T-cell (primary cell): ENCODE results near the gene APCDD1. TPM values are rescaled to one million over a fixed set of nuclear protein-coding genes. Genes with fewer than 3 reads are reported as not detected.
A peak's percentile ranks its signal among the peaks of the same experiment; 100 is the strongest.

Experiments used
- ATAC-seq, 4 experiments: fragments of 200-7000 bp in 3 of 4; fragments of 150-1000 bp in 1 of 4; cut with Tn5 transposase; replicated peaks in 1 of 4; 1 replicate in 3 of 4; 2 replicates in 1 of 4; pipeline ENCODE4 v1.10.0; 2021; ENCODE audit warnings: moderate library complexity in 3 of 4, mild to moderate bottlenecking in 2 of 4, moderate number of reproducible peaks in 1 of 4
- CTCF ChIA-PET, 2 donors: fragments of 300-600 bp; sonication (Branson Sonifier 250); formaldehyde crosslinking; loops; one replicate each; lab custom pipeline; 2022; ENCODE audit warnings: antibody characterized with exemption in 2 of 2; lab: Charles Lee
- POLR2A ChIA-PET, 2 donors: fragments of 300-600 bp; sonication (Branson Sonifier 250); formaldehyde crosslinking; loops; one replicate each; lab custom pipeline; 2022; ENCODE audit warnings: antibody characterized with exemption in 2 of 2; lab: Charles Lee
- DNase-seq, 35 experiments: peaks; one replicate each; pipeline versions ENCODE4 v3.0.0 to v3.0.0-alpha.2; 2013 to 2023
- H3K27ac ChIP-seq: one replicate; pipeline ENCODE4 v1.5.1; 2013; ENCODE audit warnings: low read length
- H3K27me3 ChIP-seq, 2 experiments: replicated peaks in 1 of 2; 1 replicate in 1 of 2; 2 replicates in 1 of 2; pipeline versions ENCODE4 v1.6.1 to v1.7.0; 2013; ENCODE audit warnings: low read length in 1 of 2, mixed read lengths in 1 of 2; ENCODE audit not compliant: control insufficient read depth in 2 of 2, insufficient read depth in 2 of 2; ENCODE audit errors: extremely low read depth in 1 of 2
- H3K36me3 ChIP-seq, 2 donors: 1 replicate in 1 of 2; 2 replicates in 1 of 2; pipeline versions ENCODE4 v1.6.1 to v1.7.0; 2013; ENCODE audit warnings: low read length in 1 of 2; ENCODE audit not compliant: control insufficient read depth in 2 of 2, insufficient read depth in 1 of 2; ENCODE audit errors: extremely low read depth in 1 of 2
- H3K4me1 ChIP-seq, 2 experiments: 1 replicate in 1 of 2; 2 replicates in 1 of 2; pipeline versions ENCODE4 v1.6.1 to v1.7.0; 2013; ENCODE audit warnings: low read length in 2 of 2, mixed read lengths in 1 of 2; ENCODE audit not compliant: insufficient read depth in 2 of 2, control insufficient read depth in 1 of 2; ENCODE audit errors: extremely low read depth in 1 of 2
- H3K4me3 ChIP-seq, 2 donors: 1 replicate in 1 of 2; 2 replicates in 1 of 2; pipeline versions ENCODE4 v1.5.1 to v1.7.0; 2013; ENCODE audit warnings: mild to moderate bottlenecking in 2 of 2, low read length in 1 of 2, moderate library complexity in 1 of 2; ENCODE audit not compliant: control insufficient read depth in 1 of 2; ENCODE audit errors: extremely low read depth in 1 of 2
- H3K9me3 ChIP-seq: 2 replicates; pipeline ENCODE4 v1.7.0; 2013
- H3K27ac Mint-ChIP-seq, 2 donors: one replicate each; pipeline ENCODE4 v1.8.0; 2020 to 2021; ENCODE audit warnings: mild to moderate bottlenecking in 2 of 2, mixed read lengths in 2 of 2
- H3K27me3 Mint-ChIP-seq, 2 donors: one replicate each; pipeline ENCODE4 v1.8.0; 2021 to 2022; ENCODE audit warnings: mixed read lengths in 2 of 2
- H3K36me3 Mint-ChIP-seq: one replicate; pipeline ENCODE4 v1.8.0; 2021; ENCODE audit warnings: mixed read lengths
- H3K4me1 Mint-ChIP-seq, 3 donors: one replicate each; pipeline ENCODE4 v1.8.0; 2020 to 2022; ENCODE audit warnings: mixed read lengths in 3 of 3, mild to moderate bottlenecking in 1 of 3
- H3K4me3 Mint-ChIP-seq, 3 donors: one replicate each; pipeline ENCODE4 v1.8.0; 2020 to 2022; ENCODE audit warnings: mild to moderate bottlenecking in 3 of 3, mixed read lengths in 3 of 3, moderate library complexity in 3 of 3
- H3K9me3 Mint-ChIP-seq, 3 donors: one replicate each; pipeline ENCODE4 v1.8.0; 2020 to 2022; ENCODE audit warnings: mixed read lengths in 3 of 3
- WGBS: methylation state at CpG from one replicate; pipeline ENCODE4 v1.1.5; 2013; ENCODE audit warnings: missing lambda C conversion rate; ENCODE audit not compliant: insufficient coverage; 5-methylcytosine and 5-hydroxymethylcytosine counted together
- total RNA-seq, 35 experiments: library from RNA in 6 of 35; stranded (reverse) in 6 of 35; fragments of 120-200 nt in 1 of 35; gene quantifications; one replicate each; pipeline versions ENCODE4 v1.2.1 to v1.2.4 and lab custom pipeline; 2013 to 2026

The APCDD1 gene
- total RNA-seq, 5 donors from 2014 or later (not counting 1 experiment from before 2014, with no cell fraction given), result 0.32 to 0.62 (median 0.38) TPM; not detected in 2

GRCh38 chr18:10410472-10411308 is 43.7 kb upstream of the APCDD1 start:
- H3K27ac ChIP-seq, result no peak overlapping the region
- H3K4me1 ChIP-seq, result no peaks in the 10 kb centered on the region
- H3K27me3 ChIP-seq, result no peaks in the 10 kb centered on the region
- H3K36me3 Mint-ChIP-seq, result no peaks in the 10 kb centered on the region
- no peak overlapping the region for H3K27ac Mint-ChIP-seq
- H3K9me3 ChIP-seq, result no peaks in the 10 kb centered on the region
- H3K36me3 ChIP-seq, result no peaks in the 10 kb centered on the region
- ATAC-seq, result no peak
- DNase-seq, result no peak
- ChIA-PET POLR2A (no interaction called here), CTCF (no interaction called here)
- H3K27me3 Mint-ChIP-seq, result peaks cover 3 to 5% of the 10 kb centered on the region in 2 donors
- 75% methylated on average over 10 of the region's 11 CpGs for WGBS
- no peaks in the 10 kb centered on the region for H3K9me3 Mint-ChIP-seq
- H3K4me3 Mint-ChIP-seq, result no peak overlapping the region
- no peaks in the 10 kb centered on the region for H3K4me1 Mint-ChIP-seq
- no peak overlapping the region for H3K4me3 ChIP-seq

- H3K9me3 Mint-ChIP-seq, result no peaks in the 10 kb centered on the region
- no peaks in the 10 kb centered on the region for H3K36me3 Mint-ChIP-seq
- no peak overlapping the region for H3K4me3 Mint-ChIP-seq
- H3K27me3 Mint-ChIP-seq, result peaks cover 3 to 8% of the 10 kb centered on the region in 2 donors
- Histone ChIP-seq H3K9me3 (no peaks in the 10 kb centered on the region), H3K4me3 (no peak overlapping the region), H3K36me3 (no peaks in the 10 kb centered on the region), H3K4me1 (no peaks in the 10 kb centered on the region), H3K27ac (no peak overlapping the region), H3K27me3 (no peaks in the 10 kb centered on the region)
- ATAC-seq, result no peak
- ChIA-PET POLR2A (no interaction called here), CTCF (interaction anchor here in 1 of 2 donors (1.2 kb wide), 1 partner anchor 78 kb away, joined by 3 read pairs; no protein-coding TSS in a partner anchor)
- no peak overlapping the region for H3K27ac Mint-ChIP-seq
- no peak for DNase-seq
- no peaks in the 10 kb centered on the region for H3K4me1 Mint-ChIP-seq
- 100% methylated on average over 4 of the region's 5 CpGs for WGBS
Observed at GRCh38 chr18:10412933-10413332, 41.5 kb upstream of the APCDD1 start.

DNA sequence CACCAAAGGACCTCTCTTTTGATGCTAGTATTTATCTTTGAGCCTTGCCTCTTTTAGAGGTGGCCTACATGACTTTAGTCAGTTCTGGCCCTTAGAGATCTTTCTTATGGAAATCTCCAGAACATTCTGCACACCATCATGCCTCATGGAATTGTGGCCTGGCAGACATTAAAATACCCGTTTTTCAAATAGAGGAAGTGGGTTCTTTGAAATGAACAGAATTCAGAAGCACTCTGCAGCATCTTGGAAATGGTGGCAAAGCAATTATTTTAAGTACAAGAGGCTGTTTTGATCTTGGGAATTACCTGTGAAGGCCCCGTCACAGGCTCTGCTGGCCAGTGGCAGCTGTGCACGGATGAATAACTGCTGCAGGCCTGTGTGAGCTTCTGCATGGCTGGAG is 40.7 kb upstream of the APCDD1 start:
- DNase-seq, result no peak

DNA sequence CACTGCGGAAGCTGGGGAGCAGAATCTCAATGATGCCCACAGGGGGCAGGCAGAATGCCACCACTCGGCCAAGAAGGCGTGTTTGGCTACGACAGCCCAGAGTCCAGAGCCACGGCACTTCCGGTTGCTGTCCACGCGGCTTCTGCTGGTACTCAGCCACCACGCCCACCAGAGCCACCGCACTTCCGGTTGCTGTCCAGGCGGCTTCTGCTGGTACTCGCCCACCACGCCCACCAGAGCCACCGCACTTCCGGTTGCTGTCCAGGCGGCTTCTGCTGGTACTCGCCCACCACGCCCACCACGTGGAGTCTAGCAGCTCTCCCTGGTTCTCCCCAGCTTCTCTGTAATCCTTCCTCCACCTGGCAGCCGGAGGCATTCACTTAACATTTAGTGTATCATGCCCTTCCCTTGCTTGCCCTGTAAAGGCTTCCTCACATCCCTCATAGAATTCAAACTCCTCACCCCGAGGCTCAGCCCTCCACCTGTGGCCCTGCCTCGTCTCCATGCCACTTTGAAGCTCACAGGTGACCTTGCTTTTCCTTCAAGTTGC is 40.1 kb upstream of the APCDD1 start:
- CTCF ChIA-PET, result no interaction called here
- POLR2A ChIA-PET, result no interaction called here
- H3K9me3 Mint-ChIP-seq, result no peaks in the 10 kb centered on the region
- H3K27ac Mint-ChIP-seq, result peak overlapping the region in 1 of 2 donors; percentile 62
- no peak for DNase-seq
- Histone ChIP-seq H3K27ac (no peak overlapping the region), H3K36me3 (no peaks in the 10 kb centered on the region), H3K27me3 (no peaks in the 10 kb centered on the region), H3K9me3 (no peaks in the 10 kb centered on the region), H3K4me3 (no peak overlapping the region), H3K4me1 (no peaks in the 10 kb centered on the region)
- H3K4me1 Mint-ChIP-seq, result no peaks in the 10 kb centered on the region
- no peak overlapping the region for H3K4me3 Mint-ChIP-seq
- no peak for ATAC-seq
- H3K27me3 Mint-ChIP-seq, result peaks cover 3 to 8% of the 10 kb centered on the region in 2 donors
- H3K36me3 Mint-ChIP-seq, result no peaks in the 10 kb centered on the region
- 88% methylated on average over 22 of the region's 23 CpGs for WGBS

More for the DNA sequence above, 40.7 kb upstream of the APCDD1 start:
- H3K27me3 Mint-ChIP-seq, result peaks cover 3 to 8% of the 10 kb centered on the region in 2 donors
- POLR2A ChIA-PET, result no interaction called here
- Histone ChIP-seq H3K27me3 (no peaks in the 10 kb centered on the region), H3K9me3 (no peaks in the 10 kb centered on the region), H3K4me1 (no peaks in the 10 kb centered on the region), H3K27ac (no peak overlapping the region), H3K4me3 (no peak overlapping the region), H3K36me3 (no peaks in the 10 kb centered on the region)
- no peak overlapping the region for H3K27ac Mint-ChIP-seq
- no peaks in the 10 kb centered on the region for H3K36me3 Mint-ChIP-seq
- ATAC-seq, result no peak
- WGBS, result 15% methylated on average over 3 of the region's 3 CpGs
- H3K4me3 Mint-ChIP-seq, result no peak overlapping the region
- H3K9me3 Mint-ChIP-seq, result no peaks in the 10 kb centered on the region
- H3K4me1 Mint-ChIP-seq, result no peaks in the 10 kb centered on the region
- CTCF ChIA-PET, result no interaction called here

GRCh38 chr18:10416065-10416464 is 38.4 kb upstream of the APCDD1 start:
- H3K27me3 Mint-ChIP-seq, result peaks cover 3 to 8% of the 10 kb centered on the region in 2 donors
- H3K27ac Mint-ChIP-seq, result no peak overlapping the region
- H3K4me3 Mint-ChIP-seq, result no peak overlapping the region
- CTCF ChIA-PET, result no interaction called here
- DNase-seq, result no peak
- H3K9me3 Mint-ChIP-seq, result peaks cover 4 to 11% (median 5%) of the 10 kb centered on the region in 3 donors
- H3K36me3 Mint-ChIP-seq, result no peaks in the 10 kb centered on the region
- no peak overlapping the region for H3K4me3 ChIP-seq
- no CpG with 5 or more reads among the region's 9 CpGs for WGBS
- POLR2A ChIA-PET, result no interaction called here
- H3K4me1 Mint-ChIP-seq, result no peaks in the 10 kb centered on the region
- ATAC-seq, result no peak
- H3K9me3 ChIP-seq, result no peaks in the 10 kb centered on the region
- no peaks in the 10 kb centered on the region for H3K27me3 ChIP-seq
- H3K36me3 ChIP-seq, result no peaks in the 10 kb centered on the region
- no peak overlapping the region for H3K27ac ChIP-seq
- no peaks in the 10 kb centered on the region for H3K4me1 ChIP-seq

DNA sequence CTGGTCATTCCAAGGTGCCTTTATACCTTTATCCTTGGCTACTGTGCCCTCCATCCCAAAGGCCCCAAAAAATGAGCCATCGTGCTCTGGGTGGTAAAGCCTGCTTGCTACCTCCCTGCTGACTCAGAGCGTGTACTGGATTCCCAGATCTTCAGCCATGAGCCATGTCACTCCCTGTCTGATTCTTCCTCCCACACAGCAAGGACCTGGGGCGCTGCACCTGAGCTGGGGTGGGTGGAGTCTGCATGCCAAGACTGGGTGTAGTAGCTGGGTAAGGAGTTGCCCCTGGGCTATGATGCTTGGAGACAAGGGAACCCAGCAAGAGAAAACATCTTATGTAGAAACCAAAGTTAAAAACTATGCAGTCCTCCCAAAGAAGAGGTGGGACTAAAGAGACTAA is 37.2 kb upstream of the APCDD1 start:
- Histone ChIP-seq H3K4me3 (no peak overlapping the region), H3K9me3 (no peaks in the 10 kb centered on the region), H3K27me3 (no peaks in the 10 kb centered on the region), H3K27ac (no peak overlapping the region), H3K4me1 (no peaks in the 10 kb centered on the region), H3K36me3 (no peaks in the 10 kb centered on the region)
- Mint-ChIP-seq H3K27me3 (peaks cover 0 to 8% of the 10 kb centered on the region in 2 donors), H3K9me3 (peaks cover 4 to 15% (median 5%) of the 10 kb centered on the region in 3 donors), H3K36me3 (no peaks in the 10 kb centered on the region), H3K4me1 (no peaks in the 10 kb centered on the region), H3K4me3 (no peak overlapping the region), H3K27ac (no peak overlapping the region)
- ATAC-seq, result no peak
- POLR2A ChIA-PET, result interaction anchor here in 1 of 2 donors (0.6 kb wide), 2 partner anchors 183 to 1856 kb away, joined by 3 read pairs; no protein-coding TSS in a partner anchor
- DNase-seq, result no peak
- CTCF ChIA-PET, result no interaction called here
- no CpG with 5 or more reads among the region's 3 CpGs for WGBS
